HG03575 (cell line): ENCODE results near the gene PDLIM7.

Experiments used
- ATAC-seq: cut with Tn5 transposase; IDR thresholded peaks from one replicate; pipeline ENCODE4 v1.9.1; 2021; ENCODE audit not compliant: unreplicated experiment, insufficient number of reproducible peaks, low FRiP score; ENCODE audit errors: extremely low read depth

Gene PDLIM7

GRCh38 chr5:177450667-177451424, 46.6 kb downstream of the PDLIM7 start:
- ATAC-seq: no peak

- ATAC-seq: no peak
Observed at GRCh38 chr5:177449140-177450061, 48.0 kb downstream of the PDLIM7 start.

GRCh38 chr5:177448244-177448950, 49.0 kb downstream of the PDLIM7 start:
- ATAC-seq: no peak

- no peak for ATAC-seq
Observed at GRCh38 chr5:177447611-177448243, 49.7 kb downstream of the PDLIM7 start.

- ATAC-seq: no peak
Observed at GRCh38 chr5:177447066-177447610, 50.3 kb downstream of the PDLIM7 start.

- no peak for ATAC-seq
Observed at GRCh38 chr5:177446200-177447065, 51.0 kb downstream of the PDLIM7 start, which contains the start of gene PRR7. TSS of gene PRR7 (plus strand) at chr5:177446814. CDS start at chr5:177455068, 8,254 bp downstream.

GRCh38 chr5:177445917-177446199, 51.5 kb downstream of the PDLIM7 start:
- no peak for ATAC-seq

- ATAC-seq: no peak
Observed at GRCh38 chr5:177445052-177445916, 52.1 kb downstream of the PDLIM7 start.

GRCh38 chr5:177444106-177445051, 53.0 kb downstream of the PDLIM7 start:
- ATAC-seq: no peak

GRCh38 chr5:177443144-177443983, 54.0 kb downstream of the PDLIM7 start:
- ATAC-seq: no peak

GRCh38 chr5:177442066-177442826, 55.2 kb downstream of the PDLIM7 start:
- no peak for ATAC-seq

GRCh38 chr5:177440990-177441780, 56.2 kb downstream of the PDLIM7 start:
- no peak for ATAC-seq

GRCh38 chr5:177440211-177440989, 57.0 kb downstream of the PDLIM7 start:
- no peak for ATAC-seq
